GM10266 (cell line): ENCODE results near the gene RORC.

Experiments
- DNase-seq: peaks from one replicate; pipeline ENCODE4 v3.0.0; 2012; ENCODE audit errors: extremely low spot score
- TF ChIP-seq, protein P1 (sequence below): IDR thresholded peaks from 2 replicates; pipeline ENCODE4 v1.5.1; 2012; ENCODE audit warnings: mild to moderate bottlenecking, low read depth; ENCODE audit not compliant: control insufficient read depth, insufficient read depth; ENCODE audit errors: missing control alignments

Gene RORC

DNA sequence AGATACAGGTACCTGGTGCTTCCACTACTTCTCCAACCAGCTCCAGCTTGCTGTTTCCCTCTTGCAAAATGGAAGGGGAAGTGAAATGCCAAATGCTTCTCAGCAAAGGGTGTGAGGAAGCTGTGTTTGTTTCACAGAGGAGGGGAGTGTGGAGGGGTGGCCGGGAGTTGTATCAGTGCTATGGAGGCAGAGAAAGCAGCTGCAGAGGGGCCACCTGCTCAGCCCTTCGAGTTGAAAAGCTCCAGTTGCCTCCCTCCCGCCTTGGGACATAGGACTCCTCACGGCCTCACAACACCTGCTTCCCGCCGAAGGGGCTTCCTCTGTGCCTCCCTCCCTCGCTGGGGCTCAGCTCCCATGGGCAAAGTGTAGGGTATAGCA lies 14.3 kb downstream of the RORC start:
- DNase-seq, result no peak
- TF ChIP-seq, protein P1, sequence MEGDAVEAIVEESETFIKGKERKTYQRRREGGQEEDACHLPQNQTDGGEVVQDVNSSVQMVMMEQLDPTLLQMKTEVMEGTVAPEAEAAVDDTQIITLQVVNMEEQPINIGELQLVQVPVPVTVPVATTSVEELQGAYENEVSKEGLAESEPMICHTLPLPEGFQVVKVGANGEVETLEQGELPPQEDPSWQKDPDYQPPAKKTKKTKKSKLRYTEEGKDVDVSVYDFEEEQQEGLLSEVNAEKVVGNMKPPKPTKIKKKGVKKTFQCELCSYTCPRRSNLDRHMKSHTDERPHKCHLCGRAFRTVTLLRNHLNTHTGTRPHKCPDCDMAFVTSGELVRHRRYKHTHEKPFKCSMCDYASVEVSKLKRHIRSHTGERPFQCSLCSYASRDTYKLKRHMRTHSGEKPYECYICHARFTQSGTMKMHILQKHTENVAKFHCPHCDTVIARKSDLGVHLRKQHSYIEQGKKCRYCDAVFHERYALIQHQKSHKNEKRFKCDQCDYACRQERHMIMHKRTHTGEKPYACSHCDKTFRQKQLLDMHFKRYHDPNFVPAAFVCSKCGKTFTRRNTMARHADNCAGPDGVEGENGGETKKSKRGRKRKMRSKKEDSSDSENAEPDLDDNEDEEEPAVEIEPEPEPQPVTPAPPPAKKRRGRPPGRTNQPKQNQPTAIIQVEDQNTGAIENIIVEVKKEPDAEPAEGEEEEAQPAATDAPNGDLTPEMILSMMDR, result no peak

DNA sequence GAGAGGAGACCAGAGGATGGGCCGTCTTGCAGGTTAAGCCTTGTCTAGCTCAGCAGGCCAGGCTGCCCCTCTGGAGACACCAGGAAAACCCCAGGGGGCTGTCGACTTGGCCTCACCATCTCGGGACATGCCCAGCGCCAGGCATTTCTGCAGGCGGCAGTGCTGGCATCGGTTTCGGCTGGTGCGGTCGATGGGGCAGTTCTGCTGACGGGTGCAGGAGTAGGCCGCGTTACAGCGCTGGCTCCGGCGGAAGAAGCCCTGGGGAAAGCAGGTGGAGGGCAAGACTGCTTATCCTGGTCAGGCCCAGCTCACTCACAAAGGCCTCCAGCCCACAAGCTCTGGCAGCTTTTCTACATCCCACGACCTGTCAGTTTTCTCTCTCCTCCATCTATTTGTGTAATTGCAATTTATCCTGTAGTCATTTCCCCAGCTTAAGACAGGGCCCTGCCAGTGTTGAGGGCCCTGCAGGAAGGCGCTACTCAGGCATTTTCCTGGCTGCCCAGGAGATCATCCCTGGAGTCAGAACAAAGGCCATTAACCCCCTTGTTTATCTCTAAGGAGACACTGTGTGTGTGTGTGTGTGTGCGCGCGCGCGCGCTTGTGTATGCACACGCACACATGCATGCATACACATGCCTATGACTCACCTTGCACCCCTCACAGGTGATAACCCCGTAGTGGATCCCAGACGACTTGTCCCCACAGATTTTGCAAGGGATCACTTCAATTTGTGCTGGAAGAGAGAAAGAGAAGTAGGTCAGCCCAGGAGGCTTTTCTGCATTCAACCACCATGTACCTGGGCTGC lies 14.9 kb downstream of the RORC start:
- TF ChIP-seq, protein P1, result no peak

GRCh38 chr1:151815716-151816327 lies 15.8 kb downstream of the RORC start:
- TF ChIP-seq, protein P1, result no peak
- DNase-seq, result no peak

More for the DNA sequence above, 14.9 kb downstream of the RORC start:
- DNase-seq, result no peak

DNA sequence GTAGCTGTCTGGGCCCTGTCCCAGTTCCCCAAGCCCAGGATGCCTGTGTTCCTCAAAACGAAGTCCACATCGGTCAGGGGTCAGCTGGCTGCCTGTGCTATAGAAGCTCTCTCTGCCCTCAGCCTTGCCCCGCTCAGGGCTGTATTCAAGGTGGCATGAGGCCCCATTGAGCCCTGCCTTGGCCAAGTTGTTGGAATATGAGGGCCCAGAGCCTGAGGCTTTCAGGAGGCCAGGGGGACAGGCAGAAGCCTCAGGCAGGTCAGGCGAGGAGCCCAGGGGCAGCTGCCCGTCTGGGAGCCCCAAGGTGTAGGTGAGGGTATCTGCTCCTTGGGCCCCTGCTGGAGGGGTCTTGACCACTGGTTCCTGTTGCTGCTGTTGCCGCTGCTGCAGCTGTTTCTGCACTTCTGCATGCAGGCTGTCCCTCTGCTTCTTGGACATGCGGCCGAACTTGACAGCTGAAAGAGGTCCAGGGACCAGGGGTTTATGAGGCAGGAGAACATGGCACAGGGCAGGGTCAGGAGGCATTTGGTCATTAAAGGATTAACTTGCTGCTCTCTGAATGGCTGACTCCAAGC lies 16.5 kb downstream of the RORC start:
- DNase-seq, result no peak
- TF ChIP-seq, protein P1, result no peak

DNA sequence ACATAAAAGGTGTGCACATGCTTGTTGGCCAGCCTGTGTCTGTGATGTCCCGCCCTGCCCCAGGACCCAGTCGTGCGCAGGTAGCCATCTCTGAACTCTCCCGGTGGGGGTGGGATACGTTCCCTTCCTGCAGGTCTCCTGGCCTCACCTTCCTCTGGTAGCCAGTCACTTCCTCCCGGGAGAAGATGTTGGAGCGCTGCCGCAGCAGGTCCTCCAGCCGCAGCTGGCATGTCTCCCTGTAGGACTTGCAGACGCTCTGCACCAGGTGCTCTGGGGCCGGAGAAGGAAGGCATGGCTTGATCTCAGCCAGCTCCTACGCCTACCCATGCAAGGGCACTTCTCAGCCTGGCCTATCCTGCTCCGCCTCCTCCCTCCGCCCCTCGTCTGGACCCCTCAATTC lies 17.2 kb downstream of the RORC start:
- TF ChIP-seq, protein P1, result no peak

DNA sequence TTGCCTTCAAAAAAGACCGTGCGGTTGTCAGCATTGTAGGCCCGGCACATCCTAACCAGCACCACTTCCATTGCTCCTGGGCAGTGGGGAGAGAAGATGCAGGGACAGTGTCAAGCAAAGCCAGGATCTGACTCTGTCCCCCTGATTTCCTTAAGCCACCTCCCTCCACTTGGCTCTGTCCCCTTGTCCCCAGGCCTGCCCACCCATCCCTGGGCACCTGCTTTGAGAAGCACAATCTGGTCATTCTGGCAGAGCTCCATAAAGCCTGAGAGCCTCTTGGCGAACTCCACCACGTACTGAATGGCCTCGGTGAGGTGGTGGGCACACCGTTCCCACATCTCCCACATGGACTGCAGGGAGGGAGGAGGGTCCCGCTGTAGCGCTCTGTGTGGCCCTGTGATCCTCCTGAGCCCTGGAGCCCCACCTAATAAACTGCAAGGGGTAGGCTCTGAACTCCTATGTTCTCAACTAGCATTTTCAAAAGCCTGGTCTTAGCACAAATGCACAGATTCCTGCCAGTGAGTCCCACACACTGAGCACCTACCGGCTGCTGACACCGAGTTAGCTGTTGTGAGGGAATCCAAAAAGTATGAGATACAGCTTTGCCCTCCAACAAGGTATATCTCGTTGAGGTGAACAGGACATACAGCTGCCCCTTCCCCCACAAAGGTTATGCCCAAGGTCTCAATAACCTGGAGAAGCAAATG lies 18.2 kb downstream of the RORC start:
- TF ChIP-seq, protein P1, result no peak
- no peak for DNase-seq

More for the DNA sequence above, 17.2 kb downstream of the RORC start:
- DNase-seq, result no peak
